NCI-H2196 (cell line): ENCODE results near the gene GBE1.
A peak's percentile ranks its signal among the peaks of the same experiment; 100 is the strongest.

Experiments used
- DNase-seq: peaks from one replicate; lab custom pipeline; 2025; ENCODE audit not compliant: unreplicated experiment; lab: John Stamatoyannopoulos, UW

The GBE1 gene

GRCh38 chr3:81632659-81633058 lies 128.8 kb downstream of the GBE1 start:
- no peak for DNase-seq

- DNase-seq: no peak
Measured at GRCh38 chr3:81624756-81625155, 136.7 kb downstream of the GBE1 start.

- DNase-seq: no peak
Measured at GRCh38 chr3:81622395-81622794, 139.1 kb downstream of the GBE1 start.

GRCh38 chr3:81621277-81621676 lies 140.2 kb downstream of the GBE1 start:
- no peak for DNase-seq

GRCh38 chr3:81620849-81621248 lies 140.6 kb downstream of the GBE1 start:
- no peak for DNase-seq

- DNase-seq: no peak
Measured at GRCh38 chr3:81612768-81613167, 148.7 kb downstream of the GBE1 start.

GRCh38 chr3:81602781-81603180 lies 158.7 kb downstream of the GBE1 start:
- no peak for DNase-seq

- no peak for DNase-seq
Measured at GRCh38 chr3:81601707-81602305, 159.6 kb downstream of the GBE1 start.

- DNase-seq: no peak
Measured at GRCh38 chr3:81592101-81592500, 169.3 kb downstream of the GBE1 start.

GRCh38 chr3:81585937-81586336 lies 175.5 kb downstream of the GBE1 start:
- DNase-seq: no peak

- no peak for DNase-seq
Measured at GRCh38 chr3:81585056-81585455, 176.4 kb downstream of the GBE1 start.

- peak; percentile 4 for DNase-seq
Measured at GRCh38 chr3:81581966-81582599, 179.4 kb downstream of the GBE1 start.

GRCh38 chr3:81580355-81580754 lies 181.1 kb downstream of the GBE1 start:
- no peak for DNase-seq

- DNase-seq: no peak
Measured at GRCh38 chr3:81579744-81580143, 181.7 kb downstream of the GBE1 start.

- DNase-seq: no peak
Measured at GRCh38 chr3:81572201-81572756, 189.2 kb downstream of the GBE1 start.

GRCh38 chr3:81568378-81568777 lies 193.1 kb downstream of the GBE1 start:
- no peak for DNase-seq

- DNase-seq: no peak
Measured at GRCh38 chr3:81565041-81565440, 196.4 kb downstream of the GBE1 start.

GRCh38 chr3:81558106-81558505 lies 203.3 kb downstream of the GBE1 start:
- no peak for DNase-seq

- no peak for DNase-seq
Measured at GRCh38 chr3:81554801-81555200, 206.6 kb downstream of the GBE1 start.

GRCh38 chr3:81554388-81554787 lies 207.1 kb downstream of the GBE1 start:
- no peak for DNase-seq

- no peak for DNase-seq
Measured at GRCh38 chr3:81550415-81550814, 211.0 kb downstream of the GBE1 start.

GRCh38 chr3:81549831-81550230 lies 211.6 kb downstream of the GBE1 start:
- DNase-seq: no peak

- DNase-seq: no peak
Measured at GRCh38 chr3:81549388-81549787, 212.1 kb downstream of the GBE1 start.
